ENCODE measurements around the gene RMDN2.

RMDN2 gene

GRCh38 chr2:38033646-38034045, 108.6 kb downstream of the RMDN2 start:
- Histone ChIP-seq H3K27me3 (ENCODE audit: insufficient read depth, low read length) (no peaks in the 10 kb centered on the region), H3K4me2 (ENCODE audit: low read length) (no peak overlapping the region), H3F3A (ENCODE audit: insufficient read depth, low read length) (no peaks in the 10 kb centered on the region), H3K9me3 (ENCODE audit: low read length) (no peaks in the 10 kb centered on the region), H3K79me2 (ENCODE audit: insufficient read depth, low read length) (no peaks in the 10 kb centered on the region), H3K4me3 (ENCODE audit: low read depth, low read length, poor library complexity, severe bottlenecking) (no peak overlapping the region), H4K20me1 (ENCODE audit: insufficient read depth, low read length) (no peaks in the 10 kb centered on the region), H3K27ac (ENCODE audit: low read depth, low read length, poor library complexity, severe bottlenecking) (no peak overlapping the region), H3K9me2 (ENCODE audit: low read depth, low read length) (no peaks in the 10 kb centered on the region), H3K36me3 (ENCODE audit: insufficient read depth, low read length) (no peaks in the 10 kb centered on the region), H3K9ac (ENCODE audit: low read length) (no peak overlapping the region), H3K4me1 (ENCODE audit: insufficient read depth, low read length, severe bottlenecking) (no peaks in the 10 kb centered on the region), H2AFZ (ENCODE audit: low read length) (no peak overlapping the region)
- TF ChIP-seq EZH2 (IDR thresholded peaks at IDR 0.05; ENCODE audit: borderline replicate concordance, low read length): no peak
- TF ChIP-seq, protein P1, sequence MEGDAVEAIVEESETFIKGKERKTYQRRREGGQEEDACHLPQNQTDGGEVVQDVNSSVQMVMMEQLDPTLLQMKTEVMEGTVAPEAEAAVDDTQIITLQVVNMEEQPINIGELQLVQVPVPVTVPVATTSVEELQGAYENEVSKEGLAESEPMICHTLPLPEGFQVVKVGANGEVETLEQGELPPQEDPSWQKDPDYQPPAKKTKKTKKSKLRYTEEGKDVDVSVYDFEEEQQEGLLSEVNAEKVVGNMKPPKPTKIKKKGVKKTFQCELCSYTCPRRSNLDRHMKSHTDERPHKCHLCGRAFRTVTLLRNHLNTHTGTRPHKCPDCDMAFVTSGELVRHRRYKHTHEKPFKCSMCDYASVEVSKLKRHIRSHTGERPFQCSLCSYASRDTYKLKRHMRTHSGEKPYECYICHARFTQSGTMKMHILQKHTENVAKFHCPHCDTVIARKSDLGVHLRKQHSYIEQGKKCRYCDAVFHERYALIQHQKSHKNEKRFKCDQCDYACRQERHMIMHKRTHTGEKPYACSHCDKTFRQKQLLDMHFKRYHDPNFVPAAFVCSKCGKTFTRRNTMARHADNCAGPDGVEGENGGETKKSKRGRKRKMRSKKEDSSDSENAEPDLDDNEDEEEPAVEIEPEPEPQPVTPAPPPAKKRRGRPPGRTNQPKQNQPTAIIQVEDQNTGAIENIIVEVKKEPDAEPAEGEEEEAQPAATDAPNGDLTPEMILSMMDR (IDR thresholded peaks at IDR 0.05; ENCODE audit: low read length): no peak

DNA sequence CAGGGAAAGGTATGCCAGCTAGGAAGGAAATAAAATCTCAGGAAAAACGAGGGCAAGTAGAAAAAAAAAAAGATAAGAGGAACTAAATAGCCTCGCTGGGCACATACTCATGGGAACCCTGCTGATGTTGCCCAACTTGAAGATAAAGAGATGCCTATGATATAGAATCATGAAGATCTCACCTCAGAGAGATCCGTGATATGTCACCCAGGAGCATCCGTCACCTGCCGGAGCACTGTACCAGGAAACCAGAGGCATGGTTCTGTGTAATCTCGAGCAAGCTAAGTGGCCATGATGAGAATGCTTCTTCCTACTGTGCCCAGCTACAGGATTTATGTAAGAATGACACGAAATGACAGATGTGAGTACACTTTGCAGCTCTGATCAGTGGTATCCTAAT, 110.9 kb downstream of the RMDN2 start:
- H3K79me2 ChIP-seq (ENCODE audit: insufficient read depth, low read length): no peaks in the 10 kb centered on the region
- H3K4me3 ChIP-seq (ENCODE audit: low read depth, low read length, poor library complexity, severe bottlenecking): no peak overlapping the region
- TF ChIP-seq, protein P1 (IDR thresholded peaks at IDR 0.05; ENCODE audit: low read length): no peak
- no peak for TF ChIP-seq EZH2 (IDR thresholded peaks at IDR 0.05; ENCODE audit: borderline replicate concordance, low read length)
- H3K9me2 ChIP-seq (ENCODE audit: low read depth, low read length): no peaks in the 10 kb centered on the region
- H3K9ac ChIP-seq (ENCODE audit: low read length): no peak overlapping the region
- H3K27ac ChIP-seq (ENCODE audit: low read depth, low read length, poor library complexity, severe bottlenecking): no peak overlapping the region
- H3K4me1 ChIP-seq (ENCODE audit: insufficient read depth, low read length, severe bottlenecking): no peaks in the 10 kb centered on the region
- H3K36me3 ChIP-seq (ENCODE audit: insufficient read depth, low read length): no peaks in the 10 kb centered on the region
- no peak overlapping the region for H2AFZ ChIP-seq (ENCODE audit: low read length)
- H3K9me3 ChIP-seq (ENCODE audit: low read length): no peaks in the 10 kb centered on the region
- no peaks in the 10 kb centered on the region for H4K20me1 ChIP-seq (ENCODE audit: insufficient read depth, low read length)
- H3K27me3 ChIP-seq (ENCODE audit: insufficient read depth, low read length): no peaks in the 10 kb centered on the region
- no peak overlapping the region for H3K4me2 ChIP-seq (ENCODE audit: low read length)
- no peaks in the 10 kb centered on the region for H3F3A ChIP-seq (ENCODE audit: insufficient read depth, low read length)

DNA sequence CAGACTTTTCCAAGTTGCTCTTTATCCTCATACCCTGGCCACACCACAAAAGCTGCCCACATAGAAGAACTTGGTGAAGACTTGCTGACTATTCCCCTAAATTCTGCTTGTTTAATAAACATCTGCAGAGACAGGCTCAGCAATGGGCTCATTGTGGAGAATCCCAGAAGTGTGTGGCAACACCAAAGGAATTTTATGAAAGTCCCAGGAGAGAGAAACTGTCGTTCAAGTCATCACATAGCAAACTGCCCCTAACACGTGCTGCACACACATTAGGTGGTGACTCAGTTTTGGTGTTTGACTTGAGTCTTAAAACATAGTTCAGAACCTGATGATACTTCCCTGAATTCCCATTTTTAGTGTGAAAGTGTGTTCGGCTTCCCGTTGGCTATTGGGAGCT, 112.2 kb downstream of the RMDN2 start:
- no peak overlapping the region for H3K27ac ChIP-seq (ENCODE audit: low read depth, low read length, poor library complexity, severe bottlenecking)
- H3K4me1 ChIP-seq (ENCODE audit: insufficient read depth, low read length, severe bottlenecking): no peaks in the 10 kb centered on the region
- H3K9ac ChIP-seq (ENCODE audit: low read length): no peak overlapping the region
- H4K20me1 ChIP-seq (ENCODE audit: insufficient read depth, low read length): no peaks in the 10 kb centered on the region
- no peak overlapping the region for H2AFZ ChIP-seq (ENCODE audit: low read length)
- TF ChIP-seq EZH2 (IDR thresholded peaks at IDR 0.05; ENCODE audit: borderline replicate concordance, low read length): no peak
- TF ChIP-seq, protein P1 (IDR thresholded peaks at IDR 0.05; ENCODE audit: low read length): no peak
- no peaks in the 10 kb centered on the region for H3F3A ChIP-seq (ENCODE audit: insufficient read depth, low read length)
- no peak overlapping the region for H3K4me2 ChIP-seq (ENCODE audit: low read length)
- no peak overlapping the region for H3K4me3 ChIP-seq (ENCODE audit: low read depth, low read length, poor library complexity, severe bottlenecking)
- no peaks in the 10 kb centered on the region for H3K27me3 ChIP-seq (ENCODE audit: insufficient read depth, low read length)
- H3K36me3 ChIP-seq (ENCODE audit: insufficient read depth, low read length): no peaks in the 10 kb centered on the region
- H3K79me2 ChIP-seq (ENCODE audit: insufficient read depth, low read length): no peaks in the 10 kb centered on the region
- H3K9me2 ChIP-seq (ENCODE audit: low read depth, low read length): no peaks in the 10 kb centered on the region
- no peaks in the 10 kb centered on the region for H3K9me3 ChIP-seq (ENCODE audit: low read length)
